Endometrium (tissue), 2 donors: ENCODE measurements around the gene SGSH.
"Not testable (repeated sequence)": the region's sequence is repeated elsewhere in the genome, so short reads cannot be mapped to it uniquely, and the experiment has no call there.

Experiments used
- FAIRE-seq: peaks from 2 replicates; lab custom pipeline; 2012; peaks lifted over from hg19 to GRCh38; lab: Jason Lieb, UNC
- donor health status: control.
- donor health status: control.

The SGSH gene

GRCh38 chr17:80210348-80211108 is 9.6 kb downstream of the SGSH start:
- no peak for FAIRE-seq

- no peak for FAIRE-seq
Observed at GRCh38 chr17:80209765-80210164, 10.4 kb downstream of the SGSH start.

GRCh38 chr17:80208050-80208449 is 12.1 kb downstream of the SGSH start:
- no peak for FAIRE-seq

DNA sequence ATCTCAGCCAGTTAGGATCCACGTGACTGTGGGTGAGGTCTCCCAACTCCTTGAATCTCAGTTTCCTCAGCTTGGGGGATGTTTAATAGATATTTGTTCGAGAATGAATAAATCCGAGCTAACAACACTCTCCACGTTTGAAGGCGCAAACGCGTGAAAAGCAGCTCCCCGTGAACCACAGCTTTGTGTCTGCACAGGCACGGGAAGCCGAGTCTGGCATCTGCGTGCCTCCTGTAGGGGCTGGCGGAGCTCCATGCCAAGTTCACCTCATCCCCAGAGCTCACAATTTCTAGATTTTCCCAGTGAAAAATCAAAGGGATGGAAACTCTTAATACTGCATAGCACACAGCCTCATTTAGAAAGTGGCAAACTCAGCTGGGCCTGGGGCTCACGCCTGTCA is 14.3 kb downstream of the SGSH start:
- no peak for FAIRE-seq

DNA sequence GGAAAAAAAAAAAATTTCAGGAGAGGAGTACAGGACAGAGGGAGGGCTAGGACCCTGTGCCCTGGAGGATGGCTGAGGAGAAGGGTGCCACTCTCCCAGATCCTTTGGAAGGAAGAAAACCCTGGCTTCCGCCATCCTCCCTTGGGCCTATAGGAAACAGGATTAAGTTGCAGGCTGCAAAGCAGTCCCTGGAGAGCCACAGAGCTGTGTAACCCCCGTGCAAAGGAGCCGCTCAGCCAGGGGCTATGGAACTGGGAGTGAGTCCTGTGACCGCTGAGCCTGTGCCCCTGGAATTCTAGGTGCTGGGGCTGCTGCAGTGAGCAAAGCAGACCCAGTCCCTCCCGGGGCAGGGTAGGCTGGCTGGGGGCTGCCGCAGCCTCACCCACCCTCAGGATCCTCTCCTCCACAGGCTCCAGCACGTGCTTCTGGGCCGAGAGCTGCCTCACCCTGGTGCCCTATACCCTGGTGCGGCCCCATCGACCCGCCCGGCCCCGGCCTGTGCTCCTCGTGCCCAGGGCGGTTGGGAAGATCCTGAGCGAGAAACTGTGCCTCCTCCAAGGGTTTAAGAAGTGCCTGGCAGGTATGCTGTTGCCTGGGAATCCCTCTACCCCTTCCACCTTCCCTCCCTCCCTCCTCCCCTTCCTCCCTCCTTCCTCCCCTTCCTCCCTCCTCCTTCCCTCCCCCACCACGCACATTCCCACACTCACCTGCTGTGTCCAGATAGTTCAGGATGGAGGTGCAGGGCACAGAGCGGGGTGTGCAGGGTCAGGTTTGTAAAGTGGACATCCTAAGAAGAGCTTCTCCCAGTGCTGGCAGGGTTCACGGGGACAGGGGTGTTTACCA is 15.3 kb downstream of the SGSH start:
- no peak for FAIRE-seq

DNA sequence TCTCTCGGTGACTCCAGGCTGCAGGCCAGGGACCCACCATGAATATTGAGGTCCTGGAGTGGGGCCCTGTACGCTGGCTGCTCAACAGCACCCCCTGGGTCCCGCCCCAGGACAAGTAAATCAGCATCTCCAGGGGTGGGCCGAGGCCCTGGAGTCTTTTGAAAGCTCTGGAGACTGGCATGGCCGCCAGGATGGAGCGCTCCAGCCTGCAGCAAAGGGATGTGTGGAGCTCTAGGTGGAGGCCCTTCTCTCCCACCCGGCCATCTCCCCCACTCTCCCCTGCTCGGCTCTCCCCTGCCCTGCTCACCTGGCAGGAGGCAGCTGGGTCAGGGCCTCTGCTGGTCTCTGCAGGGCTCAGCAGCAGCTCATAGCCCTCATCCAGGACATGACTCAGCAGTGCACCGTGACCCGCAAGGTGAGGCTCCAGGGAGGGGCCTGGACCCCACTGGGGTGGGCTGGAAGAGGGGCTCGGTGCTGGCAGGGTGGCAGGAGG is 16.6 kb downstream of the SGSH start:
- FAIRE-seq: no peak

GRCh38 chr17:80202197-80202596 is 17.9 kb downstream of the SGSH start:
- FAIRE-seq: no peak

DNA sequence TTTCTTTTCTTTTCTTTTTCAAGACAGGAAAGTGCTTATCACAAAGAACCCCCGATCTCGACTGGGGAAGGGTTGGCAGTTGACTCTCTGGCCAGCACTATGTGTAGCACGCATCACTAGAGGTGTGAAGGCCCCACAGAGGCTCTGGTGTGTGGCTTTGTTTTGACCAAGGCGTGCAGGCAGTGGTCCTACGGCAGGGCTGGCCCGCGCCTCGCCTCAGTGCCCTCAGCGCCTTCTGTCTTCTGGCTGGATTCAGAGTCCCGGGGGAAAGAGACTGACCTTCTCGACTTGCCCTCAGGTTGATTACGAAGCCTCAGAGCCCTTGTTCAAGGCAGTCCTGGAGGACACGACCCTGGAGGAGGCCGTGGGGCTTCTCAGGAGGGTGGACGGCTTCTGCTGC is 18.7 kb downstream of the SGSH start:
- no peak for FAIRE-seq

GRCh38 chr17:80199295-80199694 is 20.8 kb downstream of the SGSH start:
- FAIRE-seq: not testable (repeated sequence)

DNA sequence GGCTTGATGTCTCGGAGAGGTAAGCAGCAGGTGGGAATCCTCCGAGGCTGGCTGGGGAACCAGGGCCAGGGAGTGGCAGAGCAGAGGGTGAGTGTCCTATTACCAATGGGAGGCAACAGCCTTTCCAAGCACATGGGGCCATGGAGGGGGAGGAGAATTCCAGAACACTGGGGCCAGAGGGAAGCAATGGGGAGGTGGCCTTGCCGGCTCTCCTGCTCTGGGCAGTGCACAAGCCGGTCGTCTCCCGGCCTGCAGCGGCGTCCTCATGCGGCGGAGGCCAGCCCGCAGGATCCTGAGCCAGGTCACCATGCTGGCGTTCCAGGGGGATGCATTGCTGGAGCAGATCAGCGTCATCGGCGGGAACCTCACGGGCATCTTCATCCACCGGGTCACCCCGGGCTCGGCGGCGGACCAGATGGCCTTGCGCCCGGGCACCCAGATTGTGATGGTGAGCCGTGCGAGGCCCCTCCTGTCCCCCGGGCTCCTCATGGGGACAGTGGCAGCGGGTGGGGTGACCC is 21.9 kb downstream of the SGSH start:
- FAIRE-seq: no peak

DNA sequence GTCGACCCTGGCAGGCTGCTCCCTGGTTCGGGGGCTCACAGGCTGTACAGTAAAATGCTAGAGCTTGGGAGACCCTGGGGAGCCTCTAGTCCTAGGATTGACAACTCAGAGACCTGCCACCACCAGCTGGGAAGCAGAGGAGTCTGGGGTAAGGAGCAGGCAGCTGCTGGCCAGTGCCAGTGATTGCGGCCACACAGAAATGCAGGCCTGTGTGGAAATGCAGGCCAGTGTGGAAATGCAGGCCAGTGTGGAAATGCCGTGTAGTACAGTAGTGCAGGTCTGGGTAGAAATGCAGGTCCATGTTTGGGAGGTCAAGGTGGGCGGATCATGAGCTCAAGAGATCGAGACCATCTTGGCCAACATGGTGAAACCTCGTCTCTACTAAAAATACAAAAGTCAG is 23.5 kb downstream of the SGSH start:
- no peak for FAIRE-seq

GRCh38 chr17:80195671-80196529 is 24.2 kb downstream of the SGSH start:
- FAIRE-seq: no peak

DNA sequence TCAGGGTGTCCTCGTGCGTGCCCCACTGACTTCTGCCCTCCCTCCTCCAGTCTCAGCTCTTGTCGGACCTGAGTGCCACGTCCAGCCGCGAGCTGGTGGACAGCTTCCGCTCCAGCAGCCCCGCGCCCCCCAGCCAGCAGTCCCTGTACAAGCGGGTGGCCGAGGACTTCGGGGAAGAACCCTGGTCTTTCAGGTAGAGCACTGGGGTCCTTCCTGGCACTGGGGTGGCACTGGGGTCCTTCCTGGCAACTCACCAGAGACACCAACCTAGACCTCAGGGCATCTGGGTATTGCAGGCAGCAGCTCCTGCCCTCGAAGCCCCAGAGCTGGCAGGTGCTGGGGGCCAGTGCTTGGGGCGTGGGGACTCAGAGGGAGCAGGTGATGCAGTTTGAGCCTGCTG is 25.0 kb downstream of the SGSH start:
- FAIRE-seq: no peak

GRCh38 chr17:80191865-80192661 is 28.1 kb downstream of the SGSH start:
- FAIRE-seq: no peak

DNA sequence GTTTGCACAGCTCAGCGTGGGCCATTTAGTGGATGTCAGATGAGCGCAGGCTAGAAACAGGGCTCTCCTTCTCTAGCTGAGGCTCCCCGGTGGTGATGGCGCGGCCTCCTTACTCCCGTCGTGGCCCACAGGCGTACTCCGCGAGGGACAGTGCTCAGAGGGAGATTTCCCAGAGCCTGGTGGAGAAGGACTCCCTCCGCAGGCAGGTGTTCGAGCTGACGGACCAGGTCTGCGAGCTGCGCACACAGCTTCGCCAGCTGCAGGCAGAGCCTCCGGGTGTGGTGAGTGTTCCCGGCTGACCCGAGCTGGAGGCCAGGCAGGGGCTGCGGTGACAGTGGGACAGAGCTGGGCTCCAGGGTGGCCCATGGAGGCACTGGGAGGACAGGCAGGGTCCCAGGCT is 28.9 kb downstream of the SGSH start:
- no peak for FAIRE-seq

DNA sequence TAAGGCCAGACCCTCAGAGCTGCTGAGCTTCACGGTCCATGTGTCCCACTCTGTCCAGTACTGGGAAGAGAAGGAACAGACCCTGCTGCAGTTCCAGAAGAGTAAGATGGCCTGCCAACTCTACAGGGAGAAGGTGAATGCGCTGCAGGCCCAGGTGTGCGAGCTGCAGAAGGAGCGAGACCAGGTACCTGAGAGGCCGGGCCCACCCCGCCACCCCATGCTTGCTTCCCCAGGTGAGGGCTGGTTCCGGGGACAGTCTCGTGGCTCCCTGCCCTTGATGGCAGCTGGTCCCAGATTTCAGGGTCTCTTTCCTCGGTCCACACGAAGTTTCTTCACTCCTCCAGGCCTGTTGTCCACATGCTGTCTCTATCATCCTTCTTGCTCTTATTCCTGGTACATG is 29.4 kb downstream of the SGSH start:
- FAIRE-seq: no peak

DNA sequence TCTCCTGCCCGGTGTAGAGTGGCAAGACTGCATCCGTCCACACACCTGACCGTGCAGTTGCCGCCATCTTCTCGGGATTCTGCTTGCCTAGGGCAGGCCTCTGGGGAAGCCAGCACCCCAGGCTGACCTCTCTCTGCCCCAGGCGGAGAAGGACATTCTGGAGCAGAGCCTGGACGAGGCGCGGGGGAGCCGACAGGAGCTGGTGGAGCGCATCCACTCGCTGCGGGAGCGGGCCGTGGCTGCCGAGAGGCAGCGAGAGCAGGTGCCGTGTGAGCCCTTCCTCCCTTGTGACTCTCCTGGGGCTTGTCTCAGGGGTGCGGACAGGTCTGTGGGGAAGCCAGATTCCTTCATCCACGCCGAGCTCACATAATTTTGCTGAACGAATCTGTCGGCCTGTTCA is 30.5 kb downstream of the SGSH start:
- no peak for FAIRE-seq

- no peak for FAIRE-seq
Observed at GRCh38 chr17:80187515-80187941, 32.6 kb downstream of the SGSH start.

DNA sequence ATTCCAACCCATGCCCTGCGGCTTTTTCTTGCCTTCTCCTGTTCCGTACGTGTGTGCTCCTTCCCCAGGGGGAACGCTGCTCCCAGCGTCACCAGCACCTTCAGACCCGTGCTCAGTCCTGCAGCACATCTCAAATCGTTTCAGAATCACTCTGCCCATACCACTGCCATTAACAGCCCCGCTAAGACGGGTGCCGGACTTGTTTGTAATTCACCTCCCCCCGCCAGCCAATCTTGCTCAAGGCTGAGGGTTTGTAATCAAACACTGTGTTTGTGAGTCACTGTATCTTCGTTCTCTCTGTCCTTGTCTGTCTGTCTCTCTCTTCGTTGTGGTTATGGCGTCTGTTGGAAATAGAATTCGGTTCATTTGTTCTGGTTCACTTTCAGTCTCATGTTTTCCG is 33.0 kb downstream of the SGSH start:
- no peak for FAIRE-seq

- no peak for FAIRE-seq
Observed at GRCh38 chr17:80185968-80186367, 34.2 kb downstream of the SGSH start.

- no peak for FAIRE-seq
Observed at GRCh38 chr17:80184423-80184714, 35.8 kb downstream of the SGSH start.
